C1 segment of cervical spinal cord (tissue), 14 donors: ENCODE data around the gene CHST8.

Experiments
- DNase-seq, 14 donors: peaks; one replicate each; lab custom pipeline; 2025; lab: John Stamatoyannopoulos, UW

CHST8 gene

DNA sequence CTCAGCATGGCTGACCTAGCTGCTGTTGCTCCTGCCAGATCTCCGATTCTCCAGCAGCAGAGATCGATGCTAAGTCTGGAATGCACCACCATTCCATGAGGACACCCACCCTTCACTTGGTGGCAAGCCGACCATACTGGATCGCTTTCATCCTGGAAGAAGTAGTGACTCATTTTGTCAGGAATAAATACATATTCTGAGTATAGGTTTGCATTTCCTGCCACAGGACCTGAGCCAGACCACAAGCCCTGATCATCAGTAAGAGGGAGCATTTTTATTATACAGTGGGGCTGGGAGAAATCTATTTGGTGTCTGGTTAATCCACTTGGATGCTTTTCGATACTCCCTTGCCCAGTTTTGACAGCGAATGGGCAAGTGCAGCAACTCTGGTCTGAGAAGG is 164.0 kb downstream of the CHST8 start:
- no peak for DNase-seq

DNA sequence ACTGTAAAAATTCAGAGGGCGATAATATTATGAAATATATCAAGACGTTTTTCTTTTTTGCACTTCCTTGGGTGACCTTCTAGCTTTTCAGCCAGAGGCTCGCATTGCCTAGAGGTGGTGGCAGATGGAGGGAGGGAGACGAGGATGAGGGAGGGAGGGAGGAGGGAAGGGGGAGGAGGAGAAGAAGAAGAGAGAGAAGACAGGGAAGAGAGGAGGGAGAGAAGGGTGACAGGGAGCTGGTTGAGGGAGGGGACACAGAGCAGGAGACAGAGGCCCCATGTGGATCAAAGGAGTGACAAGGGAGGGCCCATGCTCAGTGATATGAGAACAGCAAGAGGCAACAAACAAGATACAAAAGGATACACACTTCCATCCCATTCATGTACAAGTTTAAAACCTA is 166.9 kb downstream of the CHST8 start:
- no peak for DNase-seq

DNA sequence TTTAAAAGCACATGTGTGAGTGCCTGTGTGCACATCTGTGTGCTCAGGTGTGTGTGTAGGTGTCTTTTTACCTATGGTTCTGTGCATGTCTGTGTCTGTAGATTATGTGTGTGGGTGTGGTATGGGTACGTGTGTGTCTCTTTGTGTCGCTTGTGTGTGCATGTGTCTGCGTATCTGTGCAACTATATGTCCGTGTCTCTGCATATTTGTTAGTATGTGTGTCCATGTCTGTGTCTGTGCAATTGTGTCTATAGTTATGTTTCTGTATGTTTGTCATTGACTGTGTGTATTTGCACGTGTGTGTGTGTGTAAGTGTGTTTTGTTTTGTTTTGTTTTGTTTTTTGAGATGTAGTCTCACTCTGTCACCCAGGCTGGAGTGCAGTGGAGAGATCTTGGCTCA is 167.6 kb downstream of the CHST8 start:
- no peak for DNase-seq

DNA sequence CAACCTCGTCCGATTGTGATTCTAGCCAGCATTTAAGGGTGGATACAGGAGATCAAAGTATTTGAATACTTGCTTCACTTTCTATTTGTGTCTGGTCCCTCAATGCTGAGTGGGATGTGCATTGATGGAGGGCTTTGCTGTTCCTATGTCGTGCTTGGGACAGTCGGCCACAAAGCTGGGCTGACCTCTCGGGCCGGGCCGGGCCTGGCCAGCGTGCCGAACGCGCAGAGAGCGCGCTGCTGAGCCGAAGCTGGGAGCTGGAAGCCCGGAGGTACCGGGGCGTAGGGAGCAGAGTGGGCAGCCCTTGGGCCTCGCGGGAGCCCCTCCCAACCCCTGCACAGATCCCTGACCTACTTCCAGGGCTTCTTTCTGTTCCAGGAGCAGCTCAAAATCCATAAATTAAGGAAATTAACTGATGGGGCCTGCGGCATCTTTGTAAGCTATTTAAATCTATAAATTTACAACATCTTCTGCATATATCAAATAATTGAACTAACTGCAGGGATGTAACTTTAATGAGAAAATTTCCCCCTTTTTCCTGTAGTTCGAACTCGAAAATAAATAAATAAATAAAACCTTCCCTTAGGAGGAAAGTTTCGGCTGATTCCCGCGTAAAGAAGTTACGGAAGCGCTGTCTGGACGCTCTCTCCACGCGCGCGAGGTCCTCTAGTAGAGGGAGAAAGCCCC is 173.1 kb downstream of the CHST8 start:
- peak in 2 of 14 donors; percentile 12 to 15 for DNase-seq

DNA sequence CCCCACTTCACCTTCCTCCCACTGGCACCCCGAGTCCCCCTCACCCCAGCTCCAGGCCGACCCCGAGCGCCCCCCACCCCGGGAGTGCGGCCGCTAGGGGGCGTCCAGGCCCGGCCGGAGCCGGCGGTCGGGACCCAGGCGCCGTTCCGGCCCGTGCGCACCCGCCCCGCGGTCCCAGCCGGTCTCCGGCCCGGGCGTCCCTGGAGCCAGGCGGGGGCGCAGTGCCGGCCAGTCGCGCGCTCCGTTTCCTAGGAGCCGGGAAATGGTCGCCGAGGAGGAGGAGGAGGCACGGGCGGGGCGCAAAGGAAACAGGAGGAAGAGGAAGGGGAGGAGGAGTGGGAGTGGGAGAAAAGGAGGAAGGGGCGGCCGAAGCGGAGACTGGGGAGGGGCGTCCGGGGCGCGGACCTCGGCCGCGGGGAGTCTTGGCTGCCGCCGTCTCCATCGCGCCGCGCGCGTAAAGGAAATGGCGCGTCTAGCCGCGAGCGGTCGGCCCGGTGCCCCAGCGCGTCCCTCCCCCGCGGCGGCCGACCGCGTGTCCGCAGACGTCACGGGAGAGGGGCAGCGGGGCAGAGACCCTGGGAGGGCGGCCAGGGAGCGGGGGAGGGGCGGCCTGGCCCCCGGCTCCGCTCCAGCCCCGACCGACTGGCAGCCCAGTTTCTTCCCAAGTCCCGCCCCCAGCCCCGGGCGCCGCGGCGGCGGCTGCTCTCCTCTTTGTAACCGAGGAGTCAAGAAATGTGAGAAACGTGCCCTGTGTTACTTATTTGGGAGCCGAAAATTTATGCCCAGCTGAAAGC is 173.8 kb downstream of the CHST8 start:
- peak in 13 of 14 donors; percentile 25 to 90 (median 72) for DNase-seq

DNA sequence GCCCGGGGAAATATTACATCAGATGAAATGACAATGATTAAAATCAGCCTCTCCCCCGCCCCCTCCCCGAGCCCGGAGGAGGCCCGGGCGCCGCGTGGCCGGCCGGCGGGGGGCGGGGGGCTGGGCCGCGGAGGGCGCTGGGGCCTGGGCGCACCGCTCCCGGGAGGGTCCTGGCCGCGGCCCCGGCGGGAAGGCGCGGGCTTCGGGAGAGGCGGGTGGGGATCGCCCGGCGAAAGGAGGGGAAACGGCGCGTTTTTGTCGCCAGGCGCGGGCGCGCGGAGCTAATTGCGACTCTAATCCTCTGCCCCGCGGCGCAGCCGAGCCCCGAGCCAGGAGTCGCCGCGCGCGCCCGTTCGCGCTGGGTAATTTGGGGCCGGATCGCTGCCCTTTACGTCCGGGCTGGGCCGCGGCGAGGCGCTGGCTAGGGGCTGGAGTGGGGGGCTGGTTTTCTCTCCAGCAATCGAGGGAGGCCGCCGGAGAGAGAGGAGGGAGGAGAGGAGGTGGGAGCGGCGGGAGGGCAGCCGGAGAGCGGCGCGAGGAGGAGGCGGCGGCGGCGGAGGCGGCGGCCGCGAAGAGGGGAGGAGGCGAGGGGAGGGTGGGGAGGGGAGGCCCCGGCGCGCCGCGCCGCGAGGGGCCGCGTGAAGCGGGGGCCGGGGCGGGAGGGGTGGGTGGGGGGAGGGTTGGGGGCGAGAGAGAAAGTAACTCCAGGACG is 174.6 kb downstream of the CHST8 start, which contains the start of gene KCTD15:
Gene KCTD15, plus strand, starts transcription at position 707 of the 712 bp plus-strand sequence. CDS start 3,585 bp downstream, outside the sequence.
- DNase-seq: peak in 7 of 14 donors; percentile 25 to 78 (median 49)

DNA sequence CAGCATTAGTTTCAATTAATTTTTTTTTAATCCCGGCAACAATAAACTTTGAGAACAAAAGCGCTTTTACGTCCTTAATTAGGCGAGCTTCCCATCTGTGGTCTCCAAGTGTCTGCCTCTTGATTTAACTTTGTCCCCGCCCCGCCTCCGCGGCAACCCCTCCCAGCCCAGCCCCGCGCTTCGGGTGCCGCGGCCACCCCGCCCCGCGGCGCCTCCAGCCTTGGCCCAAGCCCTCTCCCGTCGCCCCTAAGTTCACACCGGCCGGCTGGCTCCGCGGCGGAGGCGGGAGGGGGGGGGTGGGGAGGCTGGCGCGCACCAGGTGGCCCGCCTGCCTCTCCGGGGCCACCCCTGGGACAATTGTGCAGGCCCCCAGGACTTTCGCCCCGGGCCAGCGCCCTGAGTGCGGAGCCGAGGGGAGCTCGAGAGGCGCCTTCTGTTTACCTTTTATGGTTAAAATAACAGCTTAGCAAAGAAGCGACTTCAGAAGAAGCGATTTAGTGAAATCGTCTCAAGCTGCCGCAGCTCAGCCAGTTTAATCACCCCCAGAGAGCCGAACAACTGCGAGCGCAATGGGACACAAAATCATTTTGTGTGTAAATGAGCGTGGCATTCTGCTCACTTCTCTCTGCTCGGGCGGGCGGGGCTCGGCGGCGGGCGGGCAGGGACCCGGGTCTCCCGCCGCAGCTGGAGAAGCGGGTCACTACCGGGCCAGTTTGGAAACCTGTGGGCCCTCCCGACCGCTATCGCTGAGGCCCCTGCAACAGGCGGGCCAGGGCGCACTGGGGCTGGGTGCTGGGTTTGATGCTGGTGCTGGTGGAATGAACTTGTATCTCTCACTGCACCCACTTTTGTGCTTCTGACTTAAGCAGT is 176.3 kb downstream of the CHST8 start:
- DNase-seq: peak in 6 of 14 donors; percentile 9 to 51 (median 20)

DNA sequence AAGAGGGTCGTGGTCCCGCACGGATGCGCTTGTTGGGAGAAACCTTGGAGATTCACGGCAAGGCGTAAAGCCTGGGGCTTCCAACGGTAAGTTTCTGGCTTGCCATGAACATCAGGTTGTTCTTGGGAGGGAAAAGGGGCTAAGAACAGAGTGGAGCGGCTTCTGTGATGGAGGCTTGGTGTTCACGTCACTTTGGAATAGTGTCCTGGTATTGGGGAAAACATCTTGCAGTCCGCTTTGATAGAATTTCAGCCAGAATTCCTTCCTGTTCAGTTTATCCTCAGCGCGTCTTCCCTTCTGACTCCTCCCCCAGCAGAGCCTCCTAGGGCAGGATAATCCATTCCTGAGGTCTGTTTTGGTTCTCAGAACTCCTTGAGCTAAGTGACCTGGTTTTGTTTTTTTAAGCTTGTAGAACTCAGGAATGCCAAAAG is 176.9 kb downstream of the CHST8 start:
- peak in 1 of 14 donors; percentile 16 for DNase-seq

DNA sequence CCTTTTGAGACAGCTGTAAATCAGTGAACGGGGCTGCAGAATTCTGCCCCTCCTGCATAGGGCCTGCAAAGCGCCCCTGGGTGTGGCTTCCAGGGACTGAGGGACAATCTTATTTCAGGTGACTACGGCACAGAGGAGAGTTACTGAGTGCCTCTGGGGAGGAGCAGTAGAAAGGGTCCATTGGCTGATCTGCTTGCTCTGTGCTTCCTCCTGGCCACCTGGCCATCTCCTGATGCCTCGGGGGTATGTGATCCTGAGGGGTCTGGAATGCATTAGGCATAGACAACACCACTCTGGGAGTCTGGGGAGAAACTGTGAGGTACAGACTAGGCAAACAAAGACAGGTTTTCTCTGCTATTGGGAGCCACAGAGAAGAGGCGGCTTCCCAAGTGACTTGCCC is 177.7 kb downstream of the CHST8 start:
- DNase-seq: no peak

DNA sequence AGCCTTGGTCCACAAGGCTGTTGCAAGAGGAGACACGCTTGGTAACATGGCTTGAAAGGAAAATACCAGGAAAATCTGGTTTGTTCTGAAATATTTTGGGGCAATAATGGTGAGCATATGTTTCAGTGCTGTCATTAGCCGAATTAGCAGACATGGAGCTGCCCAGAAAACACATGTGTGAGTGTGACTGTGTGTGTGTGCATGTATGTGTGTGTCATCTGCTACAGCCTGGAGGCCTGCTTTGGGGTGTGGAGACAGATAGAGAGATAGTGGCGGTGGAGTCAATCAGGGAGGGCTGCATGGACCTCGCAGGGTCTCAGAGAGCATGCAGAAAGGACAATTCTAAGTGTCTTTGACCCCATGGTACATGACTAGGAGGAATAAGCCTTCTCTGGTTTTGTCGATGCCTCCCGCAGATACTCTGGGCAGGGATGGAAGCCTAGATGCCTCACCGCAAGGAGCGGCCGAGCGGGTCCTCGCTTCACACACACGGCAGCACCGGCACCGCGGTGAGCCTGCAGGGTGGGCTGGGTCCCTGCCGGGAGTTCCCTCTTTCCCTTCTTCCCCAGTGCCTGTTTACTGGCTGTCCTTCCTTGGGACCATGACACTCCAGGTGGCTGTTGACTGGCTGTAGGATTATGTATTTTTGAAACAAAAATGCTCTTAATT is 178.4 kb downstream of the CHST8 start:
- DNase-seq: no peak

DNA sequence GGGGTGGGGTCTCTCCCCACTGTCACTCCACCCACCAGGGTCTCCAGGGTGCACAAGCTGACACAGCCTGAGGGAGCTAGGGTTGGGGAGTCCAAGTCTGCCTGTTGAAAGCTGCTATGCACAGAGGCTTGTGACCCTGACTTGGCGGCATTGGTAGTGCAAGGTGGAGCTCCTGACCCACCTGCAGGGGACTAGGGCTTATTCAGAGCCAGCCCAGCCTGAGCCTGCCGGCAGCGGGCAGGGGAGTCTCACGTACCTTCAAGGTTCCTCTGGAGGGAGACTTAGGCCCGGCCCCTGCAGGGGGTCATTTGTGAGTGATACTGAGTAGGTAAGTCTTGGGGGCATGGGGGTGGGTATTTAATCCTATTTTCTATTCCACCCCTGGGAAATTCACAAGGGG is 179.7 kb downstream of the CHST8 start:
- no peak for DNase-seq

DNA sequence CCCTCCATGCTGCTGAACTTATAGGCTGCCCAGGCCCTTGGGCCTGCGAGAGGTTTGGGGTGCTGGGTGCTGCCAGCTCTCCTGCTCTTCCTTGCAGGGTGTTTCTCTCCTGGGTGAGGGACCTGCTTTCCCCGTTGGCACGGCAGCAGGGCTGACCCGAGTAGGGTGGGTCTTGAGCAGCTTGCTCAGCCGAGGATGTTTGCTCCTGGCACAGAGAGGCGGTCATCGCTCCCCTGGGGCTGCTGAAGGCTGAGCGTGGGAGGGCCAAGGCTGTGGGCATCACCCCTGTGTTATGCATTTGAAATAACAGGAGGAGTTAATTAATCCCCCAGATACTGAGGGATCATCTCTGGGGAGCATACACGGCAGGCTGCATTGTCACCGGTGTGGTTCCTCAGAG is 180.2 kb downstream of the CHST8 start:
- DNase-seq: no peak

DNA sequence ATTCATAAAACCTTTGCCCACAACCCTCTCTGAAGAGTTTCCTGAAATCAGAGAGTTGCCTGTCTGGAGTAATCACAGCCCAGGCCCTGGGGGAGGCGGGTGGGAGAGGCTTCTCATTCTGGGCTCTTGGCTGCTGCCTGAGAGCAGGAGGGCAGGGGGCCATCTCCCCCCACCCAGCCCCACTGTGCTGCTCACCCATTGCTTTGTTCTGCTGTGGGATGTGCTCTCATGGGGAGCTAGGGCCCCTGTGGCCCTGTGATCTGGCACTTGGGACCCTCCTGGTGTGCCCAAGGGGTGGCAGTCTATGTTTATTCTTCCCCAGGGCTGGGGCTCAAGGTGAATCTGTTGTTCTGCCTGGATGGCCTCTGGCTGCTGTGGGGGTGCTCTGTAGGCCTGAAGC is 181.0 kb downstream of the CHST8 start:
- no peak for DNase-seq

DNA sequence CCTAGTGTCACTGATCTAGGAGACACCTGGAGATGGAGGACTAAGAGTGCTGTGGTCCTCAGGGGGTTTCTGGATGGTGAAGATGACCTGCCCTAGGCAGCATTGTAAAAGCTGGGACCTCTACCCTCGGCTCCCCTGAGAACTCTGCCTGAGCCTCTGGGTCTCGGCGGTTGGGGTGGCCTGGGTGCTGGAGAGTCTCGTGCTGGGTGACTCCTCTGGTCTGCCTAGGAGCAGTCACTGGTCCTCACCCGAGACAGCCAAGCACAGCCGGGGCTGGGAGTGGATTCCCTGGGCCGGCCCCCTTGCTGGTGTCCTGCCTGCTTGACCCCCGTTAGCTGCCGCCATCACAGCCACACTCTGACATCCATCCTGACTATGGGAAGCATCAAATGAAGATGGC is 181.6 kb downstream of the CHST8 start:
- no peak for DNase-seq

DNA sequence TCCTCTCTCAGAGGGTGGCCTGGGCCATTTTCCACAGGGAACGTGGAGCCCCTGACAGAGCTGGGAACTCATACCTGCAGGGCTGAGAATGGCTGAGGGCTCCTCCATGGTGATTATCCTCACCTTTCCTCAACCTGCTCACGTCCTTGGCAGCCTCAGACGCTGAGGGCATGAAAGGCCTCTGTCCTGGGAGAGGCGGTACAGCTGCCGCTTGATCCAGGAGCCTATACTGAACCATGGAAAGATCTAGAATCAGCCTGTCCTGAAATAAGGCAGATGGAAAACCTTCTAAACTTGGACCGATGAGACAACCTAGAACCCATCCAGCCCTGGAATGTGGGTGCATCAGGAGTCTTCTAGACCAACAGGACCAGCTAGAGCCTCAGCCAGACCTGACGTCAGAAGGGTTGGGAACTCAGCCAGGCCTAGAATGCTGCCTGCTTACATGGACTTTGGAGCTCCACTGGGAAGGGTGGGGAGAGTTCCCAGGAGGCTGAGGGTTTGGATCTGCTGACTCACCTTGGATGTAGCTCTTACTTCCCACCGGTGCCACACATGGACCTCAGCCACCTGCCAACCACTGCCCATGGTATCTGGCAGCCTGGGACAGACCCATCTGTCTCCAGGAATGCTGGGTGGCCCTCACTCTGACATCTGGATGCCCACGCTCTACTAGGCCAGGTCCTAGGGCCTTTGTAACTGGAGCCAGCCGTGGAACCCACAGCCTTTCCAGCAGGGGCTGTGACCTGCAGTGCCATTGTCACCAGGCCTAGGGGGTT is 182.5 kb downstream of the CHST8 start:
- DNase-seq: peak in 8 of 14 donors; percentile 8 to 47 (median 18)

DNA sequence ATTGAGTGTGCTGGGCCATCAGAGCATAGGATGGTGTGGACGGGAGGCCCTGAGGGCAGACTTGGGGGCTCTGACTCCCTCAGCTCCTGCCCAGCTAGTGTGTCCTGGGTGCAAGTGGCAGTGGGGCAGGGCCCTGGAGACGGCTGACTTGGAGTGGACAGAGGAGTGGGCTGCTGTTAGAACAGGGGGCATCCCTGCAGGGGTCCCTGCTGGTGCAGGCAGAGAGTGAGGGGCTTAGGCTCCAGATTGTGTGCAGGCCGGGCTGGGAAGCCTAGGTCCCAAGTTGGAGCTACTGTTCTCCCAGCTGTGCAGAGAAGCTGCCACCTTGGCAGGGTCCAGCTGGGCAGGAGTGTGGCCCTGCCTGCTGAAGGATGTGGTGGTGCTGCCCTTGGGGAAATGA is 183.6 kb downstream of the CHST8 start:
- no peak for DNase-seq

DNA sequence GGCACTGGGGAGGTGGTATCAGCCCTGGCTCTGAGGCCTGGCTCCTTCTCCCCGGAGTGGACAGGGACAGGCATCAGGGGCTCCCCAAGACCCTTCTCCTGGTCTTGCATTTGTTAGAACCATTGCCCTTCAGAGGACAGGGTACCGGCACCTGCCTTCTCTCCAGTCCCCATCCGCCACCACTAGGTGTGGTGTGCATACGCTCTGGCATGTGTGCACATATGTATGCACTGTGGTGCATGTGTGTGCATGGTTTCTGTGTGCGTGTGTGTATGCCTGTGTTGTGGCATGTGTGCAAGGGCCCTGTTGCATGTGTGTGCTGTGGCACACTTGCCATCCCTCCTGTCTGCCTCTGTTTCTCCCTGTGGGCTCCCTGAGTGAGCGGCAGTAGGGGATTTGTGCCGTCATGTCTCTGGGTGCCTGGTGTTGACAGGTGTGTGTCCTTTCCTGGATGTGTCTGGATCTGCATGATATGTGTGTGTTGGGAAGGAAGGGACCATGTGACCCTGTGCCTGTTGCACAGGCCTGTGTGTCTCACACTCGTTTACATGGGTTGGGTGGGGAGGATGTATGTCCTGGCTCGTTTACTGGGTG is 184.2 kb downstream of the CHST8 start:
- no peak for DNase-seq

DNA sequence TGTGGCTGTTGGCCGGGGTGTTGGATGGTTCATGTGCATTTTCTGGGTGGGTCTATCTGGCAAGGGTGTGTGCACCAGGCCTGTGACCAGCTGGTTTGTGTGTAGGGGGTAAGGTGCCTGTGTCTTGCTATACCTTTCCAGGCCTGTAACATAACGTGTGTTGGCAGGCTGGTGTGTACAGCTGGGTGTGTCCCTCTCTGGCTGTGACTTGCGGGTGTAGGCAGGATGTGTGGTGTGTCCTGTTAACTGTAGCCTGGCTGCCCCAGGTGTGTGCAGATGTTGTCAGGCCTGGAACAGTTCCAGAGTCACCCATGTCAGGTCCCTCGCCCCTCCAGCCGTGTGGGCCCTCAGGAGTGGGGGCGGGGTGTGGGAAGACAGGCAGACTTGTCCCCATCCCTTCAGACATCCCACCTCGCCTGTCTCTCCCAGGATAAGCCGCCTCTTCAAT is 184.7 kb downstream of the CHST8 start:
- no peak for DNase-seq

DNA sequence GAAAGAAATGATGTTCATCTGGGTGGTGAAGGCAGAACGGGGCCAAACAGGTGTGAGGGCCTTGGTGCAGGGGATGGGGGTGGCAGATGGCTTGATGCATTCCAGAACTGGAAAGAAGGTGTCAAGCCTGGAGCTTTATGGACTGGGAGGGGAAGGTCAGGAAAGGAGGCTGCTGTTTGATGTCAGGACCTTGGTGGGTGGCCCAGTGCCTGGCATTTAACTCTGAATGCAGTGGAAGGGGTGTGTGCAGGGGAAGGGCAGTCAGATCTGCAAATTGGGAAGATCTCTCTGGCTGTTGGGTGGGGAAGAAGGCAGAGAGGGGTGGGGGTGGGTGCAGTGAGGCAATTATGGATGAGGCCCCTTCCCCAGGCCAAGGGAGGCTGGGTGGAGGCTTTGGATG is 186.6 kb downstream of the CHST8 start:
- DNase-seq: no peak
